GM06990 (cell line): ENCODE data around the gene SIGLEC12.

Experiments
- DNase-seq: peaks from one replicate; pipeline ENCODE4 v3.0.0-alpha.2; 2011; ENCODE audit not compliant: insufficient read length; ENCODE audit errors: extremely low read depth
- H3K27me3 ChIP-seq: replicated peaks from 2 replicates; pipeline ENCODE4 v1.6.0; 2011; ENCODE audit warnings: low read length; ENCODE audit not compliant: control insufficient read depth, insufficient read depth
- H3K36me3 ChIP-seq: 2 replicates; pipeline ENCODE4 v1.5.1; 2011; ENCODE audit warnings: low read length; ENCODE audit not compliant: control insufficient read depth, insufficient read depth
- H3K4me3 ChIP-seq: replicated peaks from 2 replicates; pipeline ENCODE4 v1.5.1; 2011; ENCODE audit warnings: low read depth, mild to moderate bottlenecking, control low read depth, low read length
- CTCF ChIP-seq: IDR thresholded peaks from 2 replicates; pipeline ENCODE4 v1.5.1; 2011; ENCODE audit warnings: low read length, control low read depth, mild to moderate bottlenecking, inconsistent platforms; ENCODE audit not compliant: insufficient read depth, poor library complexity, severe bottlenecking

SIGLEC12 gene

GRCh38 chr19:51462681-51463080 is 38.9 kb downstream of the SIGLEC12 start:
- no peak for DNase-seq
- Histone ChIP-seq H3K36me3 (no peaks in the 10 kb centered on the region), H3K4me3 (no peak overlapping the region), H3K27me3 (no peaks in the 10 kb centered on the region; the same call in 1 of the 2 replicates)
- TF ChIP-seq CTCF, result no peak

GRCh38 chr19:51462276-51462675 is 39.3 kb downstream of the SIGLEC12 start:
- TF ChIP-seq CTCF, result no peak
- no peaks in the 10 kb centered on the region for H3K36me3 ChIP-seq
- no peak for DNase-seq
- H3K27me3 ChIP-seq, result no peaks in the 10 kb centered on the region; the same call in 1 of the 2 replicates
- no peak overlapping the region for H3K4me3 ChIP-seq

GRCh38 chr19:51461723-51462161 is 39.9 kb downstream of the SIGLEC12 start:
- no peak for DNase-seq
- H3K27me3 ChIP-seq, result no peaks in the 10 kb centered on the region; the same call in 1 of the 2 replicates
- TF ChIP-seq CTCF, result no peak
- H3K4me3 ChIP-seq, result no peak overlapping the region
- no peaks in the 10 kb centered on the region for H3K36me3 ChIP-seq

GRCh38 chr19:51460164-51460992 is 41.2 kb downstream of the SIGLEC12 start:
- H3K4me3 ChIP-seq, result no peak overlapping the region; the same call in 1 of the 2 replicates
- TF ChIP-seq CTCF, result no peak
- no peaks in the 10 kb centered on the region; the same call in none of the 2 replicates for H3K27me3 ChIP-seq
- H3K36me3 ChIP-seq, result no peaks in the 10 kb centered on the region
- DNase-seq, result no peak

- TF ChIP-seq CTCF, result no peak
- DNase-seq, result no peak
- Histone ChIP-seq H3K27me3 (no peaks in the 10 kb centered on the region; the same call in none of the 2 replicates), H3K4me3 (no peak overlapping the region), H3K36me3 (no peaks in the 10 kb centered on the region)
These were observed 42.6 kb downstream of the SIGLEC12 start for GRCh38 chr19:51458899-51459505.
